NCI-H460 (cell line): ENCODE data around the gene CAPZA1. TPM values are rescaled to one million over a fixed set of nuclear protein-coding genes. Genes with fewer than 3 reads are reported as not detected.
A peak's percentile ranks its signal among the peaks of the same experiment; 100 is the strongest.

ENCODE experiments used
- DNase-seq: peaks from one replicate; pipeline ENCODE4 v3.0.0-alpha.2; 2016; ENCODE audit warnings: low read depth; ENCODE audit errors: extremely low read depth
- small RNA-seq, 2 experiments: library from RNA; depleted of rRNA; stranded (forward); fragments of <200 nt; gene quantifications; one replicate each; pipeline ENCODE3, GENCODE V24; 2014
- total RNA-seq: library from RNA; depleted of rRNA; stranded (reverse); fragments of >200 nt; shearing (Covaris generic); gene quantifications from 2 replicates; pipeline ENCODE4 v1.2.3, GENCODE V29; 2014; rRNA removed

Gene CAPZA1
- total RNA-seq, 1 experiment from 2014 or later, result 154 TPM

DNA sequence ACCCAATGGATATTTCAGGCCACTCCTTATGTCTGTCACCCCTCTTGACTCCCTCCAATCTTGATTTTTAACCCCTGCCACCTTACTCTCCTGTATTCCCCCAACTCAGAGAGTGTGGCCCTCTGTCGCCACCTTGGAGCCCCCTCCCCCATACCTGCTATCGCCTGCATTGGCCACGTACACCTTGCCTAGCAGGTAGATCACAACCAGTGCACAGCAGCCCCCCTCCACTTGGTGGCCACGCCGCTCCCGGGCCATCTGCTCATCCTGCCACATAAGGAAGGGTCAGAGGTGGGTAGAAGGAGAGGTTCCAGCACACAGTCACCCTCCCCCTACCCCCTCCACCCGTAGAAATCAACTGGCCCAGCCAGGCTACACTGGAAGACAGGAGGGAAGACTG lies 92.6 kb downstream of the CAPZA1 start:
- no peak for DNase-seq

GRCh38 chr1:112712701-112713128 lies 93.1 kb downstream of the CAPZA1 start:
- no peak for DNase-seq

DNA sequence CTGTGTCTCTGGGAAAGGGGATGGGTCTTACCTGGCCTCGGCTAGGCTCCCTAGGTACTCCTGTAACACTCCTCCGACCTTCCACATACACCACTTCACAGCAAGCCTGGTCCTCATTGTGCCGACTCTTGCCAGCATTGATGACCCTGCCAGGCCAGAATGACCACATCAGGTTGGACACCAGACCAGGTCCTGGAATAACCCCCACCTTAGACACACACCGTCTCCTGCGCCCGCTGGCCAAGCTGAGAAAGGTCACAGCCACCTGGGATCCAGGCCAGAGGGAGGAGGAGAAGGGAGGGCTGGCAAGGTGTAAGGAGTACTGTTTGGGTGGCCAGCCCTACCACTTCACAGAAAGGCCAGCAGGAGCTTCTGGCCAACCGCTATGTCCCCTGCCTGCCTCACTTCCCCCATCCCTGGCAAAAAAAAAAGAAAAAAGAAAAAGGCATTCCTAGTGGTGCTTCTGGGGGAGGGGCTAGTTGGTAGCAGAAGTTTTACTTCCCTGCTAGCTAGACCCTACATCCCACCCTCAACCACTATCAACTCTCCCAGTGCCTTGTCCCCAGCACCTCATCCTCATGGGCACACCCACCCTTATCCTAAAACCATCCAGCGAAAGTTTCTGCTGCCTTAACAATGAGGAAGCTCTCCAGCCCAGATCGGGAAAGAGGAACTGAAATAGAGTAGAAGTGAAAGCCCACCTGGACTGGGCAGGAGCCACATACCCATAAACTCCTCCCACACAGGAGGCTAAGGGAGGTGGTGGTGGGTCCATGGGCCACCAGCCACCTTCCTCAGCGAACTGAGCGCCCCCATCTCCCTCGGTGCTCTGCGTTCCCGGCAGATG lies 94.1 kb downstream of the CAPZA1 start:
- no peak for DNase-seq

DNA sequence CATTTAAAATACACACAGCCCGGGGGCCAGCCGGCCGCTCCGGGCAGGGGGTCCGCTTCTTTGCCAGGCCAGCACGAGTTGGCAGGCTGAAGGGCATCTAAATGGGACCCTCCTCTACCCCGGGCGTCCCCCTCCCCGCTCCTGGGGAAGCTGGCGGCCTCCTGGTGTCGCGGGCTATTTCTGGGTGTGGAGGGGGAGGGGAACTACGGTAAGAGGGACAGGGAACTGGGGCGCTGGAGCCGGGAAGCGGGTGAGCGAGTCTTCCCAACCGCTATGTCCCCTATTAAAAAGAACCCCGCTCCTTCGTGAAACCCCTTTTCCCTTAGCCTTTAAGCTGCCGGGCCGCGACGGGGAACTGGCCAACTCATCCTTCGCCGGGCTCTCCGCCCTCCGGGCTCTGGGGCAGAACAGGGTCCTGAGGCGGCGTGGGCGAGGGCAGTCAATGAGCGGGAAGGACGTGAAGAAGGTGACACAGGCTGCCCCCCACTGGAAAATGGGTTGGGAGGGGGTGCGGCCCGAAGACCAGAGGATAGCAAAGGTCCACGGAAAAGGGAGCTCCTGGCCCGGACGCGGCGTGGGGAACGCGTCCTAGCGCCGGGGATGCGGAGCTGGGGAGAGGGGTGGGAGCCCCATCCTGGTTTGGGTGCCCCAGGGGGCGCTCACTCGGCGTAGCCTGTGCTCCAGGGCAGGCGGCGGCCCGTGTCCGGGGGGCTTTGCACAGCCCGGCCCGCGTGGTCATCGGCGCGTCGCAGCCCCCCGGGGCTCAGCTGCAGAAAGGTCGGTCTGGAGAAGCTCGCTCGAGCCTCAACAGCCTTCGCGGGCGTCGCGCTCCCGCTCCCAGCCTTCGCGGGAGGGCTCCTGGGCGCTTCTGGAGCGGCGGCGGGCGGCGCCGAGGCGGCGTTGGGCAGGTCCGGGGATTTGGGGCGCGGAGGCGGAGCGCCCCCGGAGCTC lies 95.0 kb downstream of the CAPZA1 start:
- no peak for DNase-seq

DNA sequence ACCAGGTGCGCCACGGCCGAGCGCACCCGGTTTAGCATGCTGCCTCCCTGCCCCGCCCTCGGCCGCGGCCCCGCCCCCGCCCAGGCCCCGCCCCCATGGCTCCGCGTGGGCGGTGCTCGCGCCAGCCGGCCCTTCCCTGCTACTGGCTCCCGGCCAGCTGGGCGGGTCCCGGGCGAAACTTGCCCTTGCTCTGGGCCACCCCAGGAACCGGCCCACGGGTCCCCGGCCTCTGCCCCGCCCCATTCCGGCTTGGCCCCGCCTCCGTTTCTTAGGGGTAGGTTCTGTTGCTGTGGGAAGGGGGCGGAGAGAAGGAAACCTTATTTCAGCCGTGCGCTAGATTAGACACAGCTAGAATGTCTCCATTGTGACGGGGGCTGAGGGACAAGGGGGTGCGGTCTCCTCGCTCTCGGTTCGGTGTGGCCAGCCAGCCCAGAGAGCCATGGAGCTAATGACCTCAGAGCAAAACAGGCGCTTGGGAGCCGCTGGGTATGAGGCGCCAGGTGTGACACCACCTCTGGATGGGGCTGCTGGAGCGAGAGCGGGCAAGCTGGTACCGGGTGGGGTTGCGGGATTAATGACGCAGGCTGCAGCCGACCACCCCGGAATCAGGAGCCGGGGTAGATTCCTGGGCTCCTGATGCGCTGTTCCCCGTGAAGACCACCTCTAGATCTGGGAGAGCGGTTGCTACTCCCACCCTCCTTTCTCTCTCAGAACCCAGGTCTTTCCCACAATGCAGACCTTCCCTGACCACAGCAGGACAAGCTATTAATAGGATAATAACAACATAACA lies 95.8 kb downstream of the CAPZA1 start, which contains the start of gene PPM1J:
PPM1J (minus strand) TSS at position 69 of the 790 bp plus-strand sequence; CDS start at position 38, 31 bp downstream.
- DNase-seq, result peak; percentile 83

DNA sequence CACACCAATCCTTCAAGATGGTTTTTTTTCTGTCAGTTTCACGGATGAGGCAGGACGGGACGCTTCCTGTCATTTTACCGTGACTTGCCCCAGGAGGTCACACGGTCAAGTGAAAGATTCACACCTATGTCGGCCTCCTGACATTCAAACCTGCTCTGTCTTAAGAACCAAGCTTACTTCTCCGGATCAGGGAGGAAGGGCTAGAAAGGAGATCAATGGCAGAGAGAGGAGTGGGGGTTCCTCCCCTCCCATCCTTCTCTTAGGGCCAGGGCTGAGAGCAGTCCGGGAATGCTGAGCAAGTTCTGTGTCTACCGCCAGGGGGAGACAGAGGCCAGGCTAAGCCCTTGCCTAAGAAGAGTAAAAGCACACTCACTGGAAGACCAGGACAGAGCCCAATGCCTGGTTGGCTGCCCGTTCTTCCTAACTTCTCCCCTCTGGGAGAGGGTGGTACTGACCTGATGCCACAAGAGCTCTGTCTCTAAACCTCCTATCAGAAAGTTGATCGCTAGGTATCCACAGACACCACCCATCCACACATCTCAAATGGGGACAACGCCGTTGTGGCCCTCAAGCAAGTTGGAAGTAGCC lies 96.6 kb downstream of the CAPZA1 start:
- peak; percentile 82 for DNase-seq

- DNase-seq, result no peak
Measured at GRCh38 chr1:112717263-112717873, 97.7 kb downstream of the CAPZA1 start.

DNA sequence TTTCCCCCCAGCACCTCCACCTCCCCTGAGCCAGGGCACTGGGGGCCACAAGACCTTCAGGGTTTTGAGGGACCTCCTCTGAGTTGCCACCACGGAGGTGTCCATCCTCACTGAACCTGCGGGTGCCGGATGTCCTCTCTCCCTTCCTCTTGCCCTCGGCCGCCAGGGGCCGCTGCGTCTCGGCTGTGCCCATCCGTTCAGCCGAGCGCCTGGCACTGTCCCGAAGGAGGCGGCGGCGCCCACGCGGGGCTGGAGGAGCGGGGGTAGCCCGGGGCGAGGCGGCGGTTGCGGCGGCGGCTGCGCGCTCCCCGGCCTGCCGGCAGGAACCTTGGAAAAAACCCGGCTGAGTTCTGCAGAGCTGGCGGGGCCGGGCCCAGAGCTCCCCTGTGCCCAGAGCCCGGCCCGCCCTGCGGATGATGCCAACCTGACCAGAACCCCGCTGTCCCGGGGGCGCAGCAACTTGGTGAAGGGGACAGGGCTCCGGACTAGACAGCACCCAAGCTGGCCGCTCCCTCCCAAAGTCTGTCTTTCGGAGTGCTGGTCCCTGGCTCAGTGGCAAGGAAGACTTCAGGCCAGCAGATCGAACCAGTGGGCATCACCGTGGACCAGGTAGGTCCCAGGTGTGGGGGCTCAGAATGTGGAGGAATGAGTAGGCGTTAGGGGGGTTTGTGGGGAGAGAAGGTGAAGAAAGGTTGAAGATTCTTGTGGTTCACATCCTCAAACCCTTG lies 99.2 kb downstream of the CAPZA1 start:
- DNase-seq, result peak; percentile 64

DNA sequence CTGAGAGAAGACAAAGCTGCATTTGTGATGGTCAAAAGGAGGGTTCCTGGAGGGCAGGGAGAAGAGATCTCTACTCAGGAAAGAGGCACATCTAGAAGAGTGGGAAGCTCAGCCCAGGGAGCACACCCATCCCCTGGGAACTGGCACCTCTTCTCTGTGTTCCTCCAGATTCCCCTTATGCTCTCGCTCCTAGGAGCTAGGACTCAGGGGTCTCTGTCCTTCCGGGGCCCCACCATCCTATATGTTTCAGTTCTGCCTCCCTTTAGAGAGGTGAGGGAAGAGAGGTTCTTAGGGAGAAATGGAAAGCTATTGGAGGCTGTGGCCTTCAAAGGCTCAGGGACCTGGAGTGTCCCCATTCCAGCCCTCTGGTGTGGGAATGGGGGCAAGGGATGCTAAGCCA lies 100.1 kb downstream of the CAPZA1 start:
- DNase-seq, result no peak

GRCh38 chr1:112720800-112721199 lies 101.2 kb downstream of the CAPZA1 start:
- DNase-seq, result no peak

Small RNAs within 50 kb of the gene (small RNA-seq; reads per million reads assigned to genes)
- gene RNU7-70P, result 0 to 0.18 reads per million in 2 experiments

Other genes with a start within 250 kb of the CAPZA1 start
- gene CTTNBP2NL, start 223.6 kb upstream of the CAPZA1 start, total RNA-seq, result 9.4 and 10.7 TPM in 2 replicates
- 0.98 and 1.5 TPM in 2 replicates for gene WNT2B, start 110.9 kb upstream of the CAPZA1 start, total RNA-seq
- 20.5 and 22.3 TPM in 2 replicates for gene ST7L, start 691 bp upstream of the CAPZA1 start, total RNA-seq
- gene MOV10, start 54.8 kb downstream of the CAPZA1 start, total RNA-seq, result 25.8 and 29.5 TPM in 2 replicates
- 76.9 and 96.3 TPM in 2 replicates for gene RHOC, start 87.3 kb downstream of the CAPZA1 start, total RNA-seq
- gene PPM1J, start 95.5 kb downstream of the CAPZA1 start, total RNA-seq, result 0.69 and 0.72 TPM in 2 replicates